ENCODE measurements around the gene TIMP3. TPM values are rescaled to one million over a fixed set of nuclear protein-coding genes. Genes with fewer than 3 reads are reported as not detected.

The TIMP3 gene
- 471 and 701 TPM in 2 replicates for total RNA-seq

GRCh38 chr22:32801537-32802236 is at the start of gene TIMP3:
TSS of gene TIMP3 (plus strand) at chr22:32801705. CDS start at chr22:32802002, 297 bp downstream.

Data from hair follicle dermal papilla cell (primary cell).